ENCODE data around the gene LHPP. TPM values are rescaled to one million over a fixed set of nuclear protein-coding genes. Genes with fewer than 3 reads are reported as not detected.

The LHPP gene
- total and polyA plus RNA-seq, 3 donors from 2014 or later, result 34.2 to 46.0 (median 45.0) TPM

GRCh38 chr10:124576526-124577420 lies 115.2 kb downstream of the LHPP start:
- intact Hi-C loops (cut with DNase I; ENCODE audit: low total_unique reads), result no loop called here
- Histone ChIP-seq H3K27me3 (no peaks in the 10 kb centered on the region), H3K4me3 (no peak overlapping the region), H3K9me3 (no peaks in the 10 kb centered on the region), H3K36me3 (ENCODE audit: low read depth, missing control alignments) (no peaks in the 10 kb centered on the region), H3K27ac (no peak overlapping the region), H3K4me1 (no peaks in the 10 kb centered on the region)
- TF ChIP-seq, protein P1, sequence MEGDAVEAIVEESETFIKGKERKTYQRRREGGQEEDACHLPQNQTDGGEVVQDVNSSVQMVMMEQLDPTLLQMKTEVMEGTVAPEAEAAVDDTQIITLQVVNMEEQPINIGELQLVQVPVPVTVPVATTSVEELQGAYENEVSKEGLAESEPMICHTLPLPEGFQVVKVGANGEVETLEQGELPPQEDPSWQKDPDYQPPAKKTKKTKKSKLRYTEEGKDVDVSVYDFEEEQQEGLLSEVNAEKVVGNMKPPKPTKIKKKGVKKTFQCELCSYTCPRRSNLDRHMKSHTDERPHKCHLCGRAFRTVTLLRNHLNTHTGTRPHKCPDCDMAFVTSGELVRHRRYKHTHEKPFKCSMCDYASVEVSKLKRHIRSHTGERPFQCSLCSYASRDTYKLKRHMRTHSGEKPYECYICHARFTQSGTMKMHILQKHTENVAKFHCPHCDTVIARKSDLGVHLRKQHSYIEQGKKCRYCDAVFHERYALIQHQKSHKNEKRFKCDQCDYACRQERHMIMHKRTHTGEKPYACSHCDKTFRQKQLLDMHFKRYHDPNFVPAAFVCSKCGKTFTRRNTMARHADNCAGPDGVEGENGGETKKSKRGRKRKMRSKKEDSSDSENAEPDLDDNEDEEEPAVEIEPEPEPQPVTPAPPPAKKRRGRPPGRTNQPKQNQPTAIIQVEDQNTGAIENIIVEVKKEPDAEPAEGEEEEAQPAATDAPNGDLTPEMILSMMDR (IDR thresholded peaks at IDR 0.05), result no peak
- no peak for TF ChIP-seq POLR2A (IDR thresholded peaks at IDR 0.05)
- no peak for DNase-seq
- 81 to 84% methylated on average over 17 to 20 of the region's 20 CpGs for WGBS, 2 donors

- H3K27me3 ChIP-seq, result no peaks in the 10 kb centered on the region
- no peak for DNase-seq
- no peak for TF ChIP-seq POLR2A (IDR thresholded peaks at IDR 0.05)
- TF ChIP-seq, protein P1 (IDR thresholded peaks at IDR 0.05), result no peak
- no peaks in the 10 kb centered on the region for H3K9me3 ChIP-seq
- 84 to 95% methylated on average over 2 to 3 of the region's 3 CpGs for WGBS, 2 donors
- no peak overlapping the region for H3K4me3 ChIP-seq
- no peaks in the 10 kb centered on the region for H3K36me3 ChIP-seq (ENCODE audit: low read depth, missing control alignments)
- no peaks in the 10 kb centered on the region for H3K4me1 ChIP-seq
- no peak overlapping the region for H3K27ac ChIP-seq
- intact Hi-C loops (cut with DNase I; ENCODE audit: low total_unique reads), result no loop called here
Observed at GRCh38 chr10:124577651-124578050, 116.0 kb downstream of the LHPP start.

- H3K4me1 ChIP-seq, result no peaks in the 10 kb centered on the region
- no peaks in the 10 kb centered on the region for H3K9me3 ChIP-seq
- no peaks in the 10 kb centered on the region for H3K27me3 ChIP-seq
- no peak for DNase-seq
- WGBS, 2 donors, result 87 to 94% methylated on average over 12 to 23 of the region's 23 CpGs
- no peak overlapping the region for H3K27ac ChIP-seq
- no peak for TF ChIP-seq POLR2A (IDR thresholded peaks at IDR 0.05)
- TF ChIP-seq, protein P1 (IDR thresholded peaks at IDR 0.05), result no peak
- intact Hi-C loops (cut with DNase I; ENCODE audit: low total_unique reads), result no loop called here
- H3K4me3 ChIP-seq, result no peak overlapping the region
- no peaks in the 10 kb centered on the region for H3K36me3 ChIP-seq (ENCODE audit: low read depth, missing control alignments)
Observed at GRCh38 chr10:124578231-124579010, 116.8 kb downstream of the LHPP start.

- Histone ChIP-seq H3K27me3 (no peaks in the 10 kb centered on the region), H3K9me3 (no peaks in the 10 kb centered on the region), H3K36me3 (ENCODE audit: low read depth, missing control alignments) (no peaks in the 10 kb centered on the region), H3K4me3 (no peak overlapping the region), H3K4me1 (no peaks in the 10 kb centered on the region), H3K27ac (no peak overlapping the region)
- peak; percentile 50 for DNase-seq
- intact Hi-C loops (cut with DNase I; ENCODE audit: low total_unique reads), result no loop called here
- WGBS, 2 donors, result 68% methylated on average over 5 to 16 of the region's 16 CpGs
- TF ChIP-seq, protein P1 (IDR thresholded peaks at IDR 0.05), result no peak
- no peak for TF ChIP-seq POLR2A (IDR thresholded peaks at IDR 0.05)
Observed at GRCh38 chr10:124579011-124579399, 117.4 kb downstream of the LHPP start.
